SKM-1 (cell line): ENCODE data around the gene CHKA.

Experiments
- DNase-seq: peaks from one replicate; lab custom pipeline; 2025; ENCODE audit not compliant: unreplicated experiment; lab: John Stamatoyannopoulos, UW

Gene CHKA

DNA sequence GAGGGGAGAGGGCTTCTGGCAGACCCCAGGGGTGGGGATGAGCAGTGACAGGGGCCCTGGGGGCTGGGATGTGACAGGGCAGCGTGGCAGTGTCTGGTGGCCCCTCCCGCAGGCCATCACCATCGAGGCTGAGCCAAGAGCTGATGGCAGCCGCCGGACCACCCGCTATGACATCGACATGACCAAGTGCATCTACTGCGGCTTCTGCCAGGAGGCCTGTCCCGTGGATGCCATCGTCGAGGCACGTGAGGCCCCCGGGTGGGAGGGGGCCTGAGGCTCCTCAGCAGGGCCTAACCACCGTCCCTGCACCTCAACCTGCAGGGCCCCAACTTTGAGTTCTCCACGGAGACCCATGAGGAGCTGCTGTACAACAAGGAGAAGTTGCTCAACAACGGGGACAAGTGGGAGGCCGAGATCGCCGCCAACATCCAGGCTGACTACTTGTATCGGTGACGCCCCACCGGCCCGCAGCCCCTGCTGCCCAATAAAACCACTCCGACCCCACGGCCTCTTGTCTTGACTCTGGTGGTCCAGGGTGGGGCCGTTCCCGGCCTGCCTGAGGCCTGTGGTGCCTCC lies 85.0 kb downstream of the CHKA start:
- no peak for DNase-seq

DNA sequence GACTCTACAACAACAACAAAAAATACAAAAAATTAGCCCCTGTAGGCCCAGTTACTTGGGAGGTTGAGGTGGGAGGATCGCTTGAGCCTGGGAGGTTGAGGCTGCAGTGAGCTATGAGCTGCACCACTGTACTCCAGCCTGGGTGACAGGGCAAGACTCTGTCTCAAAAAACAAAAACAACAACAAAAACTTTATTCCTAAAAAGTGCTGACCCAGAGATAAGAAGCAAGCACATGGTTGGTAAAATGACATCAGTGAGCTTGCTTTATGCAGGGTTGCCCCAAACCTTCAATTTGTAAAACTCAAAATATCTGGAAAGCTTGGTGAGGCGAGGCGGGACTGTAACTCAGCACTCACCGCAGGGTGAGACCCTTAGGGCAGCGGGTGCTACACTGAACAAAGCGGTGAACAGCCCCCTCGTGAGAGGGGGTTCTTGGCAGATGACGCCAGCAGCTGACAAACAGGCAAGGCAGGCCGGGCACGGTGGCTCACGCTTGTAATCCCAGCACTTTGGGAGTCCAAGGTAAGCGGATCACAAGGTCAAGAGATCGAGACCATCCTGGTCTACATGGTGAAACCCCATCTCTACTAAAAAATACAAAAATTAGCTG lies 85.8 kb downstream of the CHKA start:
- no peak for DNase-seq

DNA sequence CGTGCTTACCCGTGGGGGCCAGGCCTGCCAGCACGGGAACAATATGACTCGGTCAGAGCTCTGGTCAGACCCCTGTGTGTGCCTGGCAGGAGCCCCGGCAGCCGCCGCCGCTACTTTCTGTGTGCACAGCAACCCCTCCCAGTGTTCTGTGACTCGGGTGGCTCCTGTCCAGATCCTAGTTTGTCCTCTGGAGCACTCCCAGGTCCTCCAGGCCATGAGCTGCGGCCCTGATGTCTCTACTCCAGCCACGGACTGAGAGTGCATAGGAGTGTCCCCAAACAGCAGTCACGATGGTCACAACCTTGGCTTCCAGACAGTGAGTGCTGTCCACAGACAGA lies 87.5 kb downstream of the CHKA start:
- no peak for DNase-seq

DNA sequence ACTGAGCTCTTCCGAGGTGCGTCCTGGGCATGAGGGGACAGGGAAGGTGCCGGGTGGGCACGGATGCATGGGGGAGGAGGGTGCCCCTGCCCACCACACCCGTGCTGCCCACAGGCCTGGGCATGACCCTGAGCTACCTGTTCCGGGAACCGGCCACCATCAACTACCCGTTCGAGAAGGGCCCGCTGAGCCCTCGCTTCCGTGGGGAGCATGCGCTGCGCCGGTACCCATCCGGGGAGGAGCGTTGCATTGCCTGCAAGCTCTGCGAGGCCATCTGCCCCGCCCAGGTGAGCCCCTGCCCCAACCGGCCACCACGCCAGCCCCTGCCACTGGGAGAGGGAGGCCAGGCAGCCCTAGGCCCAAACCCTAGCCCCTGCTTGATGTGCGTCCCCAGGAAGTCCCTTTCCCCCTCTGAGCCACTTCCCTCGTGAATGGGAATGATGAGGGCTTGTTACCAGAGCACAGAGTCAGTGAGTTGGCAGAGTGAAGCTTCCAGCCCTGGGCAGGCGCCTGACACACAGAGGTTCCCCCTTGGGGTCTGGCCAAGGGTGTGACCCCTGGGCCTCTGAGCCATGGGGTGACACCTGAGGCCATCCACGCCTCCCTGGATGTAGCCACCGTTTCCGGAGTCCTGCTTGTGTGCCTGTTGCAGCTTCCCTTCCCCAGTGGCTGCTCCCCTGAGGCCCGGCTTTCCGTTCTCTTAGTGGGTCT lies 88.0 kb downstream of the CHKA start:
- no peak for DNase-seq

DNA sequence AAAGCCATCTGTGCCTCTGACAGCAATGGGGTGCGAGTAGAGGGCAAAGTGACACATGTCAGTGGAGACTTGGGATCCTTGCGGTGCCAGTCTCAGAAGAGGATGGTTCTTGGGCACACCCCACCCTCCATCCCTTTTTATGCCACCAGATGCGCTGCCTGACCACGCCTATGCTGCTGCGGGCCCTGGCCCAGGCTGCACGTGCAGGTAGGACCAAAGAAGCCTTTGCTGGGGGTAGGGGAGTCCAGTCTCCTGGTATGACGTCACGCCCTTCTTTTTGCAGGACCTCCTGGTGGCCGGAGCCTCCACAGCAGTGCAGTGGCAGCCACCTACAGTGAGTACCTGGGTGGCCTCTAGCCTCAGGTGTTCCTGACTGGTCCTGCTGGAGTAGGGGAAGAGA lies 89.2 kb downstream of the CHKA start:
- DNase-seq = no peak

DNA sequence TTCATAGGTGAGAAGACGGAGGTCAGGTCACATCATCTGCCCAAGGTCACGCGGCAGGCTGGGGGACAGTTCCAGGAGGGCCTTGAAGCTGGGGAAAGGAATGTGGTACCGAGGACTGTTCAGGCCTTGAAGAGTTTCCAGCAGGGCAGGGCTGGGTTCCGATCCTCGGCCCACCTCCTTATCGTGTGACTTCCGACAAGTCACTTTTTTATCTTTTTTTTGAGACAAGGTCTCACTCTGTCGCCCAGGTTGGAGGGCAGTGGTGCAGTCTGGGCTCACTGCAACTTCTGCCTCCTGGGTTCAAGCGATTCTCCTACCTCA lies 90.1 kb downstream of the CHKA start:
- DNase-seq = no peak

DNA sequence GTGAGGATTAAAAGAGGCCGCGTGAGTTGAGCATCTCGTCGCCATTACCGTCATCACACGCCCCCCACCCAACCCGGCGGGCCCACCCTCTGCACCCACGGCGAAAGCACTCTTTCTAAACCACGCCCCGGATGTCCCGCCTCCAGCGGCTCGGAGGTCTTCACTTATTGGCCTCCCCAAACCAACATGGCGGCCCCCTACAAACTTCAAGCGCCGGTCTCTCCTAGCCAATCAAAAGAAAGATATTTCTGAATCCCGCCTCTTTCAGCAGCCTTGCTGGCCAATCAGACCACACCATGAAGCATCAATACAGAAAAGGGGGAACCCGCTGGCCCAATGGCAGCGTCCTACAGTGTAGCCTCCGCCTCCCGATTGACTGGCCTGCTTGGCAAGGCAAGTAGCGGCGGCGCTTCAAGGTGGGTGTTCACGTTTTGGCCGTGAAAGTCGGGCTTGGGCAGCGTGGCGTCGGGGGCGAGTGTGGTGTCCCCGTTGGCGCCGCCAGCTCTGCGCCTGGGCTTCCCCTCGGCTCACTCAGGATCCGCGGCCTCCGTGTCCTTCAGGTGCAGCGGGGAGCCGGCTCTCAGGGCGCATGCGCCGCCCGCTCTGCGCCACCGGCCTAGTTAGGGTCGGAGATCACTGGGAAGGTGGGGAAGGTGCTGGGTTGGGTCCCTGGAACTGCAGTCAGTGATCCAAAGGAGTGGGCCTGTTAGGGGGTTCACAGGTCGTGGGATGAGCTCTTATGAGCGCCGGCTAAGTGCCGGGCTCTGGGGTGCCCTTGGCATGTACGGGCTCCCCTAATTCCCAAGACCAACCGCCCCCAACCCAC lies 90.7 kb downstream of the CHKA start, which contains the start of gene NDUFS8:
Gene NDUFS8, plus strand, starts transcription at position 364 of the 826 bp plus-strand sequence. CDS start 1,471 bp downstream, outside the sequence.
- peak; percentile 98 for DNase-seq

DNA sequence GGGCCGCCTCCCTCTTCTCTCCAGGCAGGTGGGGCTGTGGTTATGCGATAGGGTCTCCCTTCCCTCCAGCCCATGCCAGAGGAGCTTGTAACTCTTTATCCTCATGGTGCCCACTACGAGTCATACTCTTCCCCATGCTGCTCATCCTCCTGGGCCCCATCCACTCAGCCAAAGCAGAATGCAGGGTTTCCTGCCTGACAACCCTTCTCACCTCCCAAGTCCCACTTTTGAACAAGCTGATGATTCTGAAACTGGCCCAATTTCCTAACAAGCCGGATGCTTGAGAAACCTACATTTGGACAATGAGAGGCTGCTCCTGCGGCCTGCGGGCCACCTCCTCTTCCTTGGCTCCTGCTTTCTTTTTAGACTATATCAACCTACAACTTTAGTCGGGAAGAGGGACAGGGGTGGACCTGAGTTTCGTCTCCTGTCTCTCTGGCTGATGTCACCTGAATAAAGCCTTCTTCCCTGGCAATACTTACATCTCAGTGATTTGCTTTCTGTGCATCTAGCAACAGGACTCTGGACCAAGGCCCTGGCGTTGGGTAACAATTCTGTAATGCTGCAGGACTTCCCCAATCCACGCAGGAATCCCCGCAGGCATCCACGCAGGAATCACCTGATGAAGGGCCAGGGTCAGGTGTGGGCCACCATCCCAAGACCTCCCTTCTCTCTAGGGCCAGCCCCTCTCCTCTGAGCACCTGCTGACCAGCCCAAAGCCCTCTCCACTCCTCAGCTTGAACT lies 92.2 kb downstream of the CHKA start:
- DNase-seq = no peak

DNA sequence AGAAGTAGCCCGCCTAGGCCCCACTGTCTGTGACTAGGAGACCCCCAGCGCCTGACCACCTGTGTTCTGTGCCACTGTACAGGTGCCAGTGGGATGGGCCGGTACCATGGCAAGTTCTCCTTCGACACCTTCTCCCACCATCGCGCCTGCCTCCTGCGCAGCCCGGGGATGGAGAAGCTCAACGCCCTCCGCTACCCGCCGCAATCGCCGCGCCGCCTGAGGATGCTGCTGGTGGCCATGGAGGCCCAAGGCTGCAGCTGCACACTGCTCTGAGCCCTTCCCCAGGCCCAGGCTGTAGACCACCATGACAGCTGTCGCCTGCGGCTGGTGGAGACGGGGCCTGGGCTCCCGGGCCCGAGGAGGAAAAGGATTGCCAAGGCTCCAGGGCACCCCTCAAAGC lies 93.5 kb downstream of the CHKA start:
- DNase-seq = no peak

DNA sequence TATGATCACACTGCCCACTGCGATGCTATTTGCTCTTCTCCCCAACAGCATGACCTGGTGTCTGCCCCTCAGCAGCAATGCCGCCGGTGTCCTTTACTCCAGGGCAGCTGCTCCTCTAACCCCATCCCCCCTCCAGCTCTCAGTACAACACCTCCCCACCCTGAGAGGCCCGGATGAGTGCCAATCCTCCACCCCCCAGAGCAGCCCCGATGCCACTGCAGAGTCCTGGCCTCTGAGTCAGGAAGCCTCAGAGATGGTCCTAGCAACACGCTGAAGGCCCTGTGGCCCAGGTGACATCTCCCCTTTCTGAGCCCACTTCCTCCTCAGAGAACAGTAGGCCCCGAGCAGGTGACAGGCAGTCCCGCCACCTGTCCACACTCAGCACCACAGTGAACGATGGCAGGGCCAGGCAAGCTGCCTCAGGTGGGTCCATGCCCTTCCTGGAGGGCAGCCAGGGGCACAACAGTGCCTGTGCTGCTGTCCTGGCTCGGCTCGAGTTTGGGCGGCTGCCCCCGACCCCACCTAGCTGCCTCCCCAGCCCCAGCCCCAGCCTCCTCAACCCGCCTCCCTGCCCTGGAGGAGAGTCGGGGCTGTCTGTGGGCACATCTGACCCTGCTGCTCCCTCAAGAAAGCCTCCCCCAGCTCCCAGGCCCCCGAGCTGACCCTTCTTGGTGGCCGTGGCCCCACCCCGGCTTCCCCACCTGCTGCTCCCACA lies 94.6 kb downstream of the CHKA start:
- no peak for DNase-seq

DNA sequence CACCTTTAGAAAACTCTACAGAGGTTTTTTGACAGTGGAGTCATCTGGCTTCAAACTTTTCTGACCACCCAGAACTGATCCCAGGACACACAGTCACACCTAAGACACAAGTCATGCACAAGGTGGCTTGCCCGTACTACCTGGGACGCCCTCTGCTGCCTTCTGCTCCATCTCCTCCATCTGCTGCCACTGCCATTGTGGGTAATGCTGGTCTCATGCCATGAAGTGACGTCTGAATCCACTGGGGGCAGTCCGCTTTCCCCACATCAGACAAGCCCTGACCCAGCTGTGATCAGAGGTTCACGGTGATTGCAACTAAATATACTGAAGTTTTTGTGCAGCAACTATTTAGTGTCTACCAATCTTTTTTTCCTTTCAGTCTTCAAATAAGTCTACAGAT lies 96.1 kb downstream of the CHKA start:
- DNase-seq = no peak

DNA sequence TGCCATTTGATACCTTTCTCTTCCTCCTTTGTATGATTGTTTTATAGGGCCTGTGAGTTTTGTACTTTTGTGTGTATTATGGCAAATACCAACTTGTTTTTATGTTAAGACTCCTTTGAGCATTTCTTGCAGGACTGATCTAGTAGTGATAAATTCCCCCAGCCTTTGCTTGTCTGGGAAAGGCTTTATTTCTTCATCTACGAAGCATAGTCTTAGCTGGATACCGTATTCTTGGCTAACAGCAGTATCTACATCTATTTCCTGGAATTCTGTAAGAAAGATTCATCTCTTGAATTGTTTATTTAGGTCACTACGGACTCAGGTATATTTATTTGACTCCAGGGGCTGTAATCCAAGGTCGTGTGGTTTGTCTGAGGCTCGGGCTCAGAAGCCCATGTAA lies 96.7 kb downstream of the CHKA start:
- DNase-seq = no peak

DNA sequence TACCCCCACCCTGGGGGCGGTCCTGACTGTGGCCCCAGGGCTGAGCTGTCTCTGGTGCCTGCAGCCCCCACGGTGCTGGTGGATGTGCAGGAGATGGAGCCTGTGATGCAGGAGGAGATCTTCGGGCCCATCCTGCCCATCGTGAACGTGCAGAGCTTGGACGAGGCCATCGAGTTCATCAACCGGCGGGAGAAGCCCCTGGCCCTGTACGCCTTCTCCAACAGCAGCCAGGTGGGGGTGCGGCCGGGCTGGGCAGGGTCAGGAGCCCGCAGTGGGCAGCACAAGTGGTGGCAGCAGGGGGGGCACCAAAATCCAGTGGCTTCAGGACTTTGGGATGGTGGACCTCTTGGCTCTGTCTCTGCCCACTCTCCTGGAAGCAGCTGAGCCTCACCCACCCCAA lies 98.7 kb downstream of the CHKA start:
- DNase-seq = no peak

DNA sequence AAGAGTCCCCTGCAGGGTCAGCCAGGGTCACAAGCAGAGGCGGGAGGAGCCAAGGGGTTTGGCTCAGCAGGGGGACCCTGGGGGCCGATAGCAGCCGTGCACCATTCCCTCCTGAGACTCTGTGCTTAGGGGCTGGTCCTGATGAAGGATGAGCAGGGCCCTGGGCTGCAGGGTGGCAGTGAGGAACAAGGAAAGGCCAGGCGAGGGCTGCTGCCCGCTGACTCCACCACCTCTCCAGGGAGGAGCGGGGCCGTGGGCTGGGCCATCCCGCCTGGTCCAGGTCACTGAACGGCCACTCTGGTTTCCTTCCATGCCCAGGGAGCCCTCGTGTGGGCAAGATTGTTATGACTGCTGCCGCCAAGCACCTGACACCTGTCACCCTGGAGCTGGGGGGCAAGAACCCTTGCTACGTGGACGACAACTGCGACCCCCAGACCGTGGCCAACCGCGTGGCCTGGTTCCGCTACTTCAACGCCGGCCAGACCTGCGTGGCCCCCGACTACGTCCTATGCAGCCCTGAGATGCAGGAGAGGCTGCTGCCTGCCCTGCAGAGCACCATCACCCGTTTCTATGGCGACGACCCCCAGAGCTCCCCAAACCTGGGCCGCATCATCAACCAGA lies 99.9 kb downstream of the CHKA start:
- no peak for DNase-seq

DNA sequence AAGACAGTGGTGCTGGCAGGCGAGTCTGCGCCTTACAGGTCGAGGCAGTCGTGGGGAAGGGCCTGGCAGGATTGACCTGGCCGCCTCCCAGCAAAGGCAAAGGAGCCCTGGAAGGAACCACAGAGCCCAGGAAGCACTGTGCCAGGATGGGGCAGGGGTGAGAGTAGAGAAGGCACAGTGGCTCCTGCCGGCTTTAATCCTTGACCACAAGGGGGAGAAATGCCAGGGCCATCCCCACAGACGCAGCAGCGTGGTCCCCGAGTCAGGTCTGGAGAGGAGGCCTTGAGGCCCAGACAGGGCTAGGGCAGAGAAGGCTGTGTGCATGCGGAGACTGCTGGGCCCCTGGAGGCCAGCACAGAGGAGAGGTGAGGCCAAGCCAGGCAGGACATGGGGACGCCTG lies 100.6 kb downstream of the CHKA start:
- DNase-seq = no peak

DNA sequence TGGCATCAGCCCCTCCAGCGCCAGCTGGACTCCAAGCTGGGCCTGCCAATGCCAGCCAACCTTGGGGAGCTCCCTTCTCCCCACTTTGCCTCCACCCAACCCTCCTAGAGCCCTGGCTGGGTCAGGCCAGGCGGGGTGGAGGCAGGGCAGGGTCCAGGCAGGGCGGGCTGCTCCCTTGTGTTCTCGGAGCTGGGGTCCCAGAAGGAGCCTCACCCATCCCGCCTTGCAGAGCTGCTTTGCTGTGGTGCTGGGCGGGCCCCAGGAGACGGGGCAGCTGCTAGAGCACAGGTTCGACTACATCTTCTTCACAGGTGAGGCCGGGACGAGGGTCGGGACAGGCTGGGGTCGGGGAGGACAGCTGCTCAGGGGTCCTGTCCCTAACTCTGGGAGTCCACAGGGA lies 101.7 kb downstream of the CHKA start:
- DNase-seq = no peak

DNA sequence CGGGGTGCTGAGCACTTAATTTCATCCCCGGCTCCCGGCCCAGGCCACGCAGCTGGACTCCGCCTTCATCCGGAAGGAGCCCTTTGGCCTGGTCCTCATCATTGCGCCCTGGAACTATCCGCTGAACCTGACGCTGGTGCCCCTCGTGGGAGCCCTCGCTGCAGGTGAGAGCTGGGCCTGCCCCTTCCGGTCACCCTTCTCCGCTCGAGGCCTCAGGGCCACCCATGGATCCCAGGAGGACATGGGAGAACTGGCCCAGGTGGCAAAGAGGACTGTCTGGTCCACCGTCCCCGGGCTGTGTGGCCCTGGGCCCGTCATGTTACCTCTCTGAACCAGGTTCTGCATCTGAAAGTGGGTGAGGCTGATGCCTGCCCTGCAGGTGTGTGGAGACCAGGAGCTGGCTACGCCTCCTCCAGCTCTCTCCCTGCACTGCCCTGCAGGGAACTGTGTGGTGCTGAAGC lies 102.4 kb downstream of the CHKA start:
- no peak for DNase-seq

DNA sequence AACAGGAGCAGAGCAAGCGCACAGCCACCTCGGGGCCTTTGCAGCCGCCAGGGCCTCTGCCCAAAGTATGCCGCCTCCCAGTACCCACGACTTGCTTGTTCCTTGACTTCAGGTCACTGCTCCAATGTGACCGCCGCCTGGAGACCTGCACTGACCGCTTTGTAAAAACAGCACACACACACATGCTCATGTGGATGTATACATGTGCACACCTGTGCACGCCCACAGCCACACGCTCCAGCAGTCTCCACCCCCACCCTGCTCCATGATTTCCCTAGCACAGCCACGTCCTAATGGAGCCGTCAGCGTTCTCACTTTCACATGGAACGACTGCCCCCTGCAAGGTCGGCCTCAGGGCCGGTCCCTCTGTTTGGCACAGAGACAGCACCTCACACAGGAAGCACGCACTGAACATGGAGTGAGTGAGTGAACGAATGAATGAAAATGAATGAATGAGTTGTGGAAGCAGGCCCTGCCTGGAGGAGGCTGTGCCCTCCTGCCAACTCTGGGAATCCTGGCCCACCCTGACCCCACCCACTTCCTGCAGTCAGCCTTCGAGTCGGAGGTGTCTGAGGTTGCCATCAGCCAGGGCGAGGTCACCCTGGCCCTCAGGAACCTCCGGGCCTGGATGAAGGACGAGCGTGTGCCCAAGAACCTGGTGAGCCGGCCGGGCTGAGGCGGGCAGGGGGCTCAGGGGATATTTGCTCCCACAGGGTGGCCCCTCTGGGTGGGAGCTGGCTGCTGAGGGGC lies 103.0 kb downstream of the CHKA start:
- no peak for DNase-seq
